ENCODE measurements around the gene CFAP126. TPM values are rescaled to one million over a fixed set of nuclear protein-coding genes. Genes with fewer than 3 reads are reported as not detected.

The CFAP126 gene, protein sequence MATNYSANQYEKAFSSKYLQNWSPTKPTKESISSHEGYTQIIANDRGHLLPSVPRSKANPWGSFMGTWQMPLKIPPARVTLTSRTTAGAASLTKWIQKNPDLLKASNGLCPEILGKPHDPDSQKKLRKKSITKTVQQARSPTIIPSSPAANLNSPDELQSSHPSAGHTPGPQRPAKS
- not detected in 2 replicates for total RNA-seq

DNA sequence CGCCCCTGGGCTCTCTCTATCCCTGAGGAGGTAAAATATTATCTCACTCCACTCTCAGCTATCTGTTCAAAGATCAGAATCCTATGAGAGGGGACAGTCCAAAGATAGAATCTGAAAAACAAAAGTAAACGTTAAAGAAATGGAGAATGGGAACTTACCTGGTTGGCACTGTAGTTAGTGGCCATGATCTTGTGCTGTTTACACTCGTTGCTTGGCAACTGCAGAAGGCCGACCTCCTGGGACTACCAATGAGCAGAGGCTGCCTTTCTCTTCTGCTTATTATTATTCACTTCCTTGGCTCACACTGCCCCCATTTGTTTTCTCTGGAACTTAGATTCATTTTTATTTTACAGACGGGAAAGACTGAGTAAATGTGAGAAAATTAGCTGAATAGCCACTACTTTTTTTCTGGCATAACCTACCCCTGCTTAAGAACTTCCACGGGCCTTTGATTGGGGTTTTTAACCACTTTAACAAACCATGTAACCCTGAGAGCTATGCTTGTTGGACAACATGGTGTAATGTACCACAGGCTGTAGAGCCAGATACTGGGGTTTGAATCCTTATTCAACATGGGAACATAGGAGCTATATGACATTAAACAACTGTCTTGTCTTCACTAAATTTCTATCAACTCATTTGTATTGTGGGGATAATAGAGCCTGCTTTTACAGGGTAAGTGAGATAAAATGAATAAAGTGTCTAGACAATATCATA lies at the start of gene CFAP126:
Gene CFAP126, minus strand, starts transcription at position 193 of the 717 bp plus-strand sequence. Its CDS starts 8 bp downstream, at position 185.

Small RNA genes lying within 50 kb of the gene (small RNA-seq; reads per million reads assigned to genes)
- gene AL592295.2 (not detected), gene RNU6-481P (not detected)

Other genes with a start within 250 kb of the CFAP126 start
- gene PFDN2, start 249.8 kb downstream of the CFAP126 start, total RNA-seq: 16.0 and 25.4 TPM in 2 replicates
- gene NIT1, start 249.8 kb downstream of the CFAP126 start, total RNA-seq: 17.3 and 19.5 TPM in 2 replicates
- 23.3 and 27.2 TPM in 2 replicates for gene DEDD, start 235.2 kb downstream of the CFAP126 start, total RNA-seq
- gene UFC1, start 213.9 kb downstream of the CFAP126 start, total RNA-seq: 42.8 and 63.6 TPM in 2 replicates
- 8.1 and 8.6 TPM in 2 replicates for gene USP21, start 208.4 kb downstream of the CFAP126 start, total RNA-seq
- 8.8 and 10.8 TPM in 2 replicates for gene PPOX, start 201.4 kb downstream of the CFAP126 start, total RNA-seq
- gene B4GALT3, start 190.4 kb downstream of the CFAP126 start, total RNA-seq: 12.1 and 20.3 TPM in 2 replicates
- gene ADAMTS4, start 168.8 kb downstream of the CFAP126 start, total RNA-seq: 1.8 and 2.9 TPM in 2 replicates
- gene NDUFS2, start 165.5 kb downstream of the CFAP126 start, total RNA-seq: 98.5 and 108 TPM in 2 replicates
- gene FCER1G, start 152.6 kb downstream of the CFAP126 start, total RNA-seq: 0.59 TPM in 1 of 2 replicates, not detected in the other
- gene APOA2, start 144.2 kb downstream of the CFAP126 start, total RNA-seq: not detected in 2 replicates
- gene TOMM40L, start 141.8 kb downstream of the CFAP126 start, total RNA-seq: 8.5 and 10.4 TPM in 2 replicates
- not detected in 2 replicates for gene NR1I3, start 129.7 kb downstream of the CFAP126 start, total RNA-seq
- not detected in 2 replicates for gene PCP4L1, start 109.1 kb downstream of the CFAP126 start, total RNA-seq
- gene MPZ, start 57.9 kb downstream of the CFAP126 start, total RNA-seq: 1.8 and 2.9 TPM in 2 replicates
- gene SDHC, start 53.5 kb downstream of the CFAP126 start, total RNA-seq: 23.7 and 27.2 TPM in 2 replicates
- 0.20 TPM in 1 of 2 replicates, not detected in the other for gene FCGR2A, start 137.6 kb upstream of the CFAP126 start, total RNA-seq
- under 0.01 and 0.20 TPM in 2 replicates for gene HSPA6, start 156.7 kb upstream of the CFAP126 start, total RNA-seq
- not detected in 2 replicates for gene FCGR3A, start 181.9 kb upstream of the CFAP126 start, total RNA-seq